IPS DF 19.7 (cell line): ENCODE results near the gene SH3RF1.
"Not testable (repeated sequence)": the region's sequence is repeated elsewhere in the genome, so short reads cannot be mapped to it uniquely, and the experiment has no call there.

Source experiments
- DNase-seq: peaks from one replicate; pipeline ENCODE4 v3.0.0-alpha.2; 2013; ENCODE audit warnings: low read depth, low spot score

Gene SH3RF1

GRCh38 chr4:169201222-169202144 lies 69.3 kb downstream of the SH3RF1 start:
- no peak for DNase-seq

GRCh38 chr4:169200361-169201030 lies 70.3 kb downstream of the SH3RF1 start:
- no peak for DNase-seq

GRCh38 chr4:169199184-169199583 lies 71.6 kb downstream of the SH3RF1 start:
- no peak for DNase-seq

- DNase-seq, result no peak
These were observed 72.6 kb downstream of the SH3RF1 start for GRCh38 chr4:169198167-169198566.

- DNase-seq, result not testable (repeated sequence)
These were observed 73.5 kb downstream of the SH3RF1 start for GRCh38 chr4:169197206-169197605.

GRCh38 chr4:169195032-169195431 lies 75.7 kb downstream of the SH3RF1 start:
- DNase-seq, result no peak

GRCh38 chr4:169189968-169190367 lies 80.8 kb downstream of the SH3RF1 start:
- not testable (repeated sequence) for DNase-seq

GRCh38 chr4:169189372-169189771 lies 81.4 kb downstream of the SH3RF1 start:
- no peak for DNase-seq

GRCh38 chr4:169188204-169188603 lies 82.6 kb downstream of the SH3RF1 start:
- no peak for DNase-seq

- no peak for DNase-seq
These were observed 85.4 kb downstream of the SH3RF1 start for GRCh38 chr4:169185133-169185956.

GRCh38 chr4:169184686-169185085 lies 86.1 kb downstream of the SH3RF1 start:
- DNase-seq, result no peak

GRCh38 chr4:169184236-169184635 lies 86.5 kb downstream of the SH3RF1 start:
- DNase-seq, result no peak

- no peak for DNase-seq
These were observed 87.2 kb downstream of the SH3RF1 start for GRCh38 chr4:169183581-169183980.

GRCh38 chr4:169179609-169180521 lies 90.9 kb downstream of the SH3RF1 start:
- no peak for DNase-seq

GRCh38 chr4:169178092-169178491 lies 92.7 kb downstream of the SH3RF1 start:
- not testable (repeated sequence) for DNase-seq

- no peak for DNase-seq
These were observed 95.3 kb downstream of the SH3RF1 start for GRCh38 chr4:169175476-169175875.

- DNase-seq, result no peak
These were observed 95.7 kb downstream of the SH3RF1 start for GRCh38 chr4:169175035-169175434.

GRCh38 chr4:169174247-169174646 lies 96.5 kb downstream of the SH3RF1 start:
- no peak for DNase-seq

GRCh38 chr4:169167957-169168858 lies 102.5 kb downstream of the SH3RF1 start:
- no peak for DNase-seq
